Measurements from ENCODE around the gene SPAG8. TPM values are rescaled to one million over a fixed set of nuclear protein-coding genes. Genes with fewer than 3 reads are reported as not detected.

The SPAG8 gene
- total RNA-seq, 4 donors from 2014 or later = 0.94 TPM; not detected in 3

GRCh38 chr9:35801328-35802128 lies 10.5 kb downstream of the SPAG8 start:
- no peak overlapping the region for H3K4me3 ChIP-seq
- no peaks in the 10 kb centered on the region for H3K27me3 ChIP-seq
- TF ChIP-seq POLR2A (IDR thresholded peaks at IDR 0.05) (no peak), CTCF (IDR thresholded peaks at IDR 0.05) (no peak)
- H3K4me1 ChIP-seq = no peaks in the 10 kb centered on the region
- no peak overlapping the region for H3K27ac ChIP-seq
- no peaks in the 10 kb centered on the region for H3K9me3 ChIP-seq
- no peak for DNase-seq
- H3K36me3 ChIP-seq = peaks cover 0 to 27% (median 0%) of the 10 kb centered on the region in 3 donors

GRCh38 chr9:35800530-35800929 lies 11.5 kb downstream of the SPAG8 start:
- Histone ChIP-seq H3K36me3 (peaks cover 0 to 19% (median 0%) of the 10 kb centered on the region in 3 donors), H3K4me1 (no peaks in the 10 kb centered on the region), H3K27ac (no peak overlapping the region), H3K27me3 (no peaks in the 10 kb centered on the region), H3K4me3 (no peak overlapping the region), H3K9me3 (no peaks in the 10 kb centered on the region)
- DNase-seq = no peak
- TF ChIP-seq CTCF (IDR thresholded peaks at IDR 0.05) = no peak
- TF ChIP-seq POLR2A (IDR thresholded peaks at IDR 0.05) = no peak

- peaks cover 0 to 16% (median 0%) of the 10 kb centered on the region in 3 donors for H3K36me3 ChIP-seq
- TF ChIP-seq POLR2A (IDR thresholded peaks at IDR 0.05) (no peak), CTCF (IDR thresholded peaks at IDR 0.05) (no peak)
- H3K27me3 ChIP-seq = no peaks in the 10 kb centered on the region
- no peaks in the 10 kb centered on the region for H3K9me3 ChIP-seq
- no peak overlapping the region for H3K27ac ChIP-seq
- DNase-seq = no peak
- no peak overlapping the region for H3K4me3 ChIP-seq
- peaks cover 0 to 13% (median 0%) of the 10 kb centered on the region in 4 donors for H3K4me1 ChIP-seq
Measured at GRCh38 chr9:35798658-35799374, 13.2 kb downstream of the SPAG8 start.

GRCh38 chr9:35797311-35798109 lies 14.6 kb downstream of the SPAG8 start:
- no peak for DNase-seq
- no peaks in the 10 kb centered on the region for H3K9me3 ChIP-seq

More at GRCh38 chr9:35797311-35798109, 14.6 kb downstream of the SPAG8 start:
- Histone ChIP-seq H3K4me1 (peaks cover 0 to 19% (median 0%) of the 10 kb centered on the region in 4 donors), H3K4me3 (no peak overlapping the region), H3K36me3 (peaks cover 0 to 11% (median 0%) of the 10 kb centered on the region in 3 donors), H3K27me3 (no peaks in the 10 kb centered on the region), H3K27ac (no peak overlapping the region)
- TF ChIP-seq CTCF (IDR thresholded peaks at IDR 0.05) (no peak), POLR2A (IDR thresholded peaks at IDR 0.05) (no peak)

All from Peyer's patch (tissue), 4 donors.